ENCODE measurements around the gene MUC2. TPM values are rescaled to one million over a fixed set of nuclear protein-coding genes. Genes with fewer than 3 reads are reported as not detected.

The MUC2 gene
- not detected in 2 replicates for total RNA-seq

GRCh38 chr11:1074244-1075221 is at the start of gene MUC2:
MUC2 (plus strand) TSS chr11:1074874.

GRCh38 chr11:1036303-1036923 is 38.3 kb upstream of the MUC2 start, which contains the start of gene MUC6:
MUC6 (minus strand) TSS chr11:1036718; CDS start chr11:1036655, 63 bp downstream.

Other genes starting within 250 kb of the MUC2 start
- 11.1 and 12.3 TPM in 2 replicates for gene CRACR2B, start 247.0 kb upstream of the MUC2 start, total RNA-seq
- gene CD151, start 241.9 kb upstream of the MUC2 start, total RNA-seq = 375 and 945 TPM in 2 replicates
- gene POLR2L, start 232.3 kb upstream of the MUC2 start, total RNA-seq = 154 and 265 TPM in 2 replicates
- 131 and 142 TPM in 2 replicates for gene TSPAN4, start 232.0 kb upstream of the MUC2 start, total RNA-seq
- 26.4 and 52.3 TPM in 2 replicates for gene CHID1, start 164.1 kb upstream of the MUC2 start, total RNA-seq
- 27.5 and 46.4 TPM in 2 replicates for gene AP2A2, start 149.0 kb upstream of the MUC2 start, total RNA-seq
- not detected in 2 replicates for gene MUC6, start 38.2 kb upstream of the MUC2 start, total RNA-seq
- gene MUC5AC, start 83.1 kb downstream of the MUC2 start, total RNA-seq = not detected in 2 replicates
- gene MUC5B, start 148.2 kb downstream of the MUC2 start, total RNA-seq = under 0.01 TPM in 1 of 2 replicates, not detected in the other
- gene TOLLIP, start 234.8 kb downstream of the MUC2 start, total RNA-seq = 16.7 and 40.3 TPM in 2 replicates